ENCODE results near the gene SLC9A3.

GRCh38 chr5:476102-476813, 48.0 kb downstream of the SLC9A3 start:
- TF ChIP-seq GATA3 (IDR thresholded peaks at IDR 0.05; ENCODE audit: low read depth, low read length) = no peak
- TF ChIP-seq GATA2 (IDR thresholded peaks at IDR 0.05; ENCODE audit: low read depth, low read length) = no peak

Measured in SH-SY5Y (cell line).